Stimulated activated CD8-positive, alpha-beta memory T cell treated with anti-CD3 and anti-CD28 coated beads, Interleukin-4, amount 100 ng/mL, for 4 hours (primary cell): ENCODE data around the gene VMAC.

Experiments used
- DNase-seq, 2 donors: peaks; one replicate each; pipeline ENCODE4 v3.0.0-alpha.2; 2020; ENCODE audit warnings: low read depth in 2 of 2, low spot score in 1 of 2

Gene VMAC

GRCh38 chr19:5903624-5904351 lies 884 bp upstream of the VMAC start, which contains the start of gene NDUFA11:
NDUFA11 (minus strand) TSS chr19:5903790; CDS start chr19:5903708, 82 bp downstream.
- DNase-seq = peak; percentile 93 to 96

GRCh38 chr19:5905114-5905778 lies 574 bp downstream of the VMAC start:
- DNase-seq = no peak

- no peak for DNase-seq
Observed at GRCh38 chr19:5907241-5907640, 2.6 kb downstream of the VMAC start.

- no peak for DNase-seq
Observed at GRCh38 chr19:5908773-5909442, 4.2 kb downstream of the VMAC start.

GRCh38 chr19:5910638-5910907 lies 5.9 kb downstream of the VMAC start:
- DNase-seq = no peak

- no peak for DNase-seq
Observed at GRCh38 chr19:5911366-5911765, 6.7 kb downstream of the VMAC start.

GRCh38 chr19:5913739-5914357 lies 9.2 kb downstream of the VMAC start, which contains the start of gene CAPS:
CAPS (plus strand) TSS chr19:5914254; CDS start chr19:5914407, 153 bp downstream.
- DNase-seq = no peak

GRCh38 chr19:5914358-5914774 lies 9.7 kb downstream of the VMAC start:
- no peak for DNase-seq

- DNase-seq = no peak
Observed at GRCh38 chr19:5914946-5915781, 10.5 kb downstream of the VMAC start.

- DNase-seq = no peak
Observed at GRCh38 chr19:5915782-5916165, 11.1 kb downstream of the VMAC start.

- DNase-seq = no peak
Observed at GRCh38 chr19:5916181-5916708, 11.6 kb downstream of the VMAC start.

- DNase-seq = no peak
Observed at GRCh38 chr19:5917431-5918107, 12.9 kb downstream of the VMAC start.

GRCh38 chr19:5918463-5919079 lies 13.9 kb downstream of the VMAC start:
- DNase-seq = no peak

- no peak for DNase-seq
Observed at GRCh38 chr19:5921516-5922160, 17.0 kb downstream of the VMAC start.

GRCh38 chr19:5922161-5922545 lies 17.5 kb downstream of the VMAC start:
- DNase-seq = no peak

GRCh38 chr19:5923356-5923755 lies 18.7 kb downstream of the VMAC start:
- DNase-seq = no peak

GRCh38 chr19:5925830-5926427 lies 21.3 kb downstream of the VMAC start:
- no peak for DNase-seq

GRCh38 chr19:5926641-5927440 lies 22.2 kb downstream of the VMAC start:
- no peak for DNase-seq
